GM21825 (cell line): ENCODE results near the gene CBLB.
A peak's percentile ranks its signal among the peaks of the same experiment; 100 is the strongest.
"Not testable (repeated sequence)": the region's sequence is repeated elsewhere in the genome, so short reads cannot be mapped to it uniquely, and the experiment has no call there.

Source experiments
- ATAC-seq: cut with Tn5 transposase; IDR thresholded peaks from one replicate; pipeline ENCODE4 v1.9.1; 2021; ENCODE audit warnings: mild to moderate bottlenecking, moderate library complexity; ENCODE audit not compliant: unreplicated experiment

CBLB gene

DNA sequence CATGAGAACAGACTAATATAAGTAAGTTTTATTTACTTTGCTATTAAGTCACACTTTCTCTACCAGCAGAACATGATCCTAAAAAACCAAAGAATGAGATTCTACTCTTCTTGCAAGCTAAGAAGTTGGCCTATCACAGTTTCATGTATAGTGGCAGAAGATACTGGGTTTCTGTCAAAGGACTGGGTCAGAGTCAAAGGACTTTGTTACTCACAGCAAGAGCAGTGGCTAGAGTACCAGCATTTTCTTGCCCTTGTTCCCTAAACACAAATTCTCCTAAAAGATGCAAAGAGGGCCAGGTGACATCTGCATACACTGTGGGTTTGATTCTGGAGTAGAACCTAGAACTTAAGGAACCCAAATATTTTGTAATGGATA, 105.2 kb downstream of the CBLB start:
- no peak for ATAC-seq

DNA sequence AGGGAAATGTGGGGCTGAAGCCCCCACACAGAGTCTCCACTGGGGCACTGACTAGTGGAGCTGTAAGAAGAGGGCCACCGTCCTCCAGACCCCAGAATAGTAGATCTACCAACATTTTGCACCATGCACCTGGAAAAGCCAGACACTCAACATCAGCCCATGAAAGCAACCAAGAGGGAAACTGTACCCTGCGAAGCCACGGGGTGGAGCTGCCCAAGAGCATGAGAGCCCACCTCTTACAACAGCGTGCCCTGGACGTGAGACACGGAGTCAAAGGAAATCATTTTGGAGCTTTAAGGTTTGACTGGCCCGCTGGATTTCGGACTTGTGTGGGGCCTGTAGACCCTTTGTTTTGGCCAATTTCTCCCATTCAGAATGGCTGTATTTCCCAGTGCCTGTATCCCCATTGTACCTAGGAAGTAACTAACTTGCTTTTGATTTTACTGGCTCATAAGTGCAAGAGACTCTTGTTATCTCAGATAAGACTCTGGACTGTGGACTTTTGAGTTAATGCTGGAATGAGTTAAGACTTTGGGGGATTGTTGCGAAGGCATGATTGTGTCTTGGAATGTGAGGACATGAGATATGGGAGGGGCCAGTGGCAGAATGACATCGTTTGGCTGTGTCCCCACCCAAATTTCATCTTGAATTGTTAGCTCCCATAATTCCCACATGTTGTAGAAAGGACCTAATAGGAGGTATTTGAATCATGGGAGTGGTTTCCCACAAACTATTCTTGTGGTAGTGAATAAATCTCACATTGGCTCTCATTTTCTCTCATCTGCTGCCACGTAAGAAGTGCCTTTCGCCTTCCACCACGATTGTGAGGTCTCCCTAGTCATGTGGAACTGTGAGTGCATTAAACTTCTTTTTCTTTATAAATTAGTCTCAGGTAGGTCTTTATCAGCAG, 105.8 kb downstream of the CBLB start:
- ATAC-seq: no peak

DNA sequence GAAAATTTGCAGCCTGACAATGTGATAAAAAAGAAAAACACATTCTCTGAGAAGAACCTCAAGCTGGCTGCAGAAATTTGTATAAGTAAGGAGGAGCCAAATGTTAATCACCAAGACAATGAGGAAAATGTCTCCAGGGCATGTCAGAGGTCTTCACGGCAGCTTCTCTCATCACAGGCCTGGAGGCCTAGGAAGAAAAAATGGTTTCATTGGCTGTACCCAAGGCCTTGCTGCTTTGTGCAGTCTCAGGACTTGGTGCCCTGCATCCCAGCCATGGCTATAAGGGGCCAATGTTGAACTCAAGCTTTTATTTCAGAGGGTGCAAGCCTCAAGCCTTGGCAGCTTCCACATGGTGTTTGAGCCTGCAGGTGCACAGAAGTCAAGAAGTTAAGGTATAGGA, 106.6 kb downstream of the CBLB start:
- not testable (repeated sequence) for ATAC-seq

DNA sequence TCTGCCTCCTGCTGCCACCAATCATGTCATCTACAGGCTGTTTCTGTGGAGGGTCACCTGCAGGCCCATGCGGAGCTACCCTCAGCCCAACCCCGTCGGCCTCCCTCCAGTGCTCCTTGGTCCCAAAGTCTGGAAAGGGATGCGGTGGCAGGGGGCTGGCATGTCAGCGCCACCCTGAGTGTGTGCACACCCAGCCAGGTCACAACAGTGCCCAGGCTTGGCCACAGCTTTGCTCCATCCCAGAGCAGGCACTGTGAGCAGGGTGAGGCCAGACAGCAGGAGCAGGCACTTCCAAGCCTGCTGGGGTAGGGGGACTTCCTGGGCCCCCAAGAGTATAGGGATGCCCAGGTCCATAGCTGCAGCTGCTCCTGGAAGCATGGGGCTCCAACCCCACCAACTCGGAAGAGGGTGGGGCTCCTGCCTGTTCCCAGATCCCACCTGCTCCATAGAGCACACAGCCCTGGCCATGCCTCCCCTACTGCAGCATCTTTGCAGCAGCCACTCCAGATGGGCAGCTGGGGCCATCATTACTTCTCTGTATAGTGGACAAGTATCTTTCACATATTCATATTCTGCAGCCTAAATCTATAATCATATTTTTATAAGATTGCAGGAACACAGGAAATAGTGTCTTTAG, 109.3 kb downstream of the CBLB start:
- ATAC-seq: no peak

DNA sequence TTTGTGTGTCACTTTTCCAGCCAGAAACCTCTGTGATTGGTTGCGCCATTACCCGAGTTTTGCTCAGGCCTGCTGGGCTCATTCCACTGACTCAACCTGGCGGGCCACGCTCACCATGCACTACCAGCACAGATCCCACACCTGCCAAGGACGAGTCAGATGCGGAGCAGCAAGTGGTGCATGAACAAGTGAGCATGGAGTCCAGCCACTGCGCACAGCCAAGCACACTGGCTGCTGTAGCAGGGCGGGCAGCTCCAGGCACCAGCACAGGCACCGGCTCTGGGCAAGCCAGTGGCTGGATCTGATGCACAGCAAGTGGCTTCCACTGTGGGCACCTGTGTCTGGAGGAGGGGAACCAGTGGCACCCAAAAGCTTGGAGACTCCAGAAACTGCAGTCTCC, 110.4 kb downstream of the CBLB start:
- ATAC-seq: no peak

DNA sequence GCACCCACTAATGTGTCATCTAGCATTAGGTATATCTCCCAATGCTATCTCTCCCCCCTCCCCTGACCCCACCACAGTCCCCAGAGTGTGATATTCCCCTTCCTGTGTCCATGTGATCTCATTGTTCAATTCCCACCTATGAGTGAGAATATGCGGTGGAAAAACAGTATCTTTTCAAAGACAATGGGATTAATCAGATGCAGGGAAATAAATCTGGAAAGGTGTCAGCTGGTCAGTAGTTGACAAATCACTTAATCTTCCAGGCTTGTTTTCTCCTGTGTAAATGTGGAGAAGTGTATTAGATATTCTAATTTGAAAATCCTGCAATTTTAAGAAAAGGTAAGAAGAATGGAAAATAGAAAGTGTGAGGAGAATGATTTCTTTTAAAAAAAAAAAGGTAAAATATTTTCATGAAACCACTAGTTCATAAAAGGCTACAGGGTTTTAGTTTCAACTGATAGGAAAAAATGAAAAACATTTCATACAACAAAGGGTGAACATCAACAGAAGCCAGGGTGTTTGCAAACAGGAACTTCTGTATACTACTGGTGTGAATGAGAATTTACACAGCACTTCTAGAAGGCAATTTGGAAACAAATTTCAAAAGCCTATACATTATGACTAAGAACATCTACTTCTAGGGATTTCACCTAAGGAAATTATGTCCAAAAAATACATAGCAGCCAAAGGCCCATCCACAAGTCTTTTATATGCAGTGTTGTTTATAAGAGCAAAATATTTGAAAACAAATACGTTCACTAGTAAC, 113.5 kb downstream of the CBLB start:
- no peak for ATAC-seq

DNA sequence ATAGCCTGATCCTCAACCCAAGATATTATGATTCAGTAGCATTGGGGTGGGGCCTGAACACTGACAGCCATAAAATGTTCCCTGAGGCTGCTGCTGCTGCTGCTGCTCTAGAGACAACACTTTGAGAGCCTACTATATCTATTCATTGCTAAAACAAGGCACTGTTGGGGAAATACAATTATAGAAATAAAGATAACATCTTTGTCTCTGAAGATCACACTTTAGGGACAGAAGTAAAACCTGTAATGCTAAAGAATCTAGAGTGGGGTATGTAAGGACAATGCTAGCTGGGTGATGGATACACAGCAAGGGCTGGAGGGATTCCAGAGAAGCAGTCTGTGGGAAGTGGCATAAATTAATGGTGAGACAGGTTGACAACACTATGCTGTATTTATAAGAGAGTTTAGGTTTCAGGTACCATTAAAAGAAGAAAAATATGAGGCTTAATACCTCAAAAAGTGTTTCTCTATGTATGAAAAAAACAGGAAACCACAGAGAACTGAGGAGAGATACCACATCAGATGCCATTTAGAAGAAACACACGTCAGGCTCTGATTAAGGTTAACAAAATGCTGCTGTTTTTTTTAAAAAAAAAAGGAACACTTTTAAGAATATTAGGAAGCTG, 115.9 kb downstream of the CBLB start:
- no peak for ATAC-seq

DNA sequence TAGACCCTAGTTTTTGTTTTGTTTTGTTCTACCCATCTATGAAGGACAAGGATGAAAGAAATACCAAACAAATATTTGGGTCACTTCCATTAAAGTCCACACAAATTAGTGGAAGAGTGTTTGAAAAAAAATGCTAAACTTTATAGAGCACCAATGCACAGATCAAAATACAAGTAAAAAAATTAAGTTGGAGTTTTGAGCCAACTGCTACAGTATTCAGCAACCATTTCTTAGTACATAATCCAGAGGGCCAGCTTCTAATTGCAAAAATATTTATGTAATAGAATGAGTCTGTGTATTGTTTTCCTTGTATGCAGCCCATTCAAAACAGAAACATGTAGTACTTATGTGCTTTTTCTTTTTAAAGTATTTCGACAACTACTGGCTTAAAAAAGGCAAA, 121.1 kb downstream of the CBLB start:
- ATAC-seq: no peak

DNA sequence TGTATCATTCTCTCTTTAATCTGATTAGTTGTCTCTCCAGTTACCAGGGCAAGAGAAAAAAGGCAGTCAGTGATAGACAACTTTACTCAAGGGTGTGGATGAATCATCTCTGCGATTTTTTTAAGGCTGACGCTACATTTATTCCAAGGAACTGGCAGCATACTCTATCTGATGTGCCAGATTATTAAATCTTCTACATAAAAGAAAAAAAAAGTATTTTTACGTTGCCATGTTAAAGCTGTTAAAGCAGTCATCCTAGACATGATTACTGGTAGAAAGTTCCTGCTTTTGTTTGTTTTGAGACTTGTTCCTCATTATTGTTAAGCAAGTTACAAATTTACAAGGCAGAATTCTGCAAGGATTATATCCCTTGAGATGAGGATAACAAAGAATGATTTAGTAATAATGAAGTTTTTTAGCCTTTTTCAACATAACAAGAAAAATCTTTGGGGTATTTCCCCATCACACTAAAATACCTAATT, 121.7 kb downstream of the CBLB start:
- ATAC-seq: no peak

DNA sequence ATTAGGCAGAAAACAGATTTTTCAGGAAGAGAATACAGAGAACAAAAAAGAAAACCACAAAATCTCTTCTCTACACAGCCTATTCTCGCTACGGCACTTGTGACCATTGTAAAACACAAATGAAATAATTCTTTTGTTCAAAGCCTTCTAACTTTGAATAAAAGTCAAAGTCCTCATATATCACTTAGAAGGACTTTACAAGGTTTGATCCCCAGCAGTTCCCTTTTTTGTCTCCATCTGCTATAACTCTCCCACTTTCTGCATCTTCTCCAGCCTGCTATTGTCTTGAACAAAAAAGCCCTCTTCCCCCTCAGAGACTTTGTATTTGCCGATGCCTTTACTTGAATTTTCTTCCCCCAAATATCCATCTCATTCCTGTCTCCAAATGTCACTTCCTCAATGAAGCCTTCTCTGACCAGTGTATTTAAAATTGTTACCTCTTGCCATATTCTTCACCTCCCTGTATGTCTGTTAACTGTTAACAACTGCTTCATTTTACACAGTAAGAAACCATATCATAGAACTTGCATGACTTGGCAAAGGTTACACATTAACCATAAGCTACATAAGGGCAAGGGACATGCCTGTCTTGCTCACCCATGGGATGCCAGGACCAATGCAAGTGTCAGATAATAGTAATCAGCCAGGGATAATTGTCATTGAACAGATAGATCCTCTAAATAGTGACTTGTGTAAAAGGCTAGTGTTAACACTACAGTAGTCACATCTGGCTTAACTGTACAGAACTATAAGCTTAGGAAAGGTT, 122.4 kb downstream of the CBLB start:
- ATAC-seq: peak; percentile 81

DNA sequence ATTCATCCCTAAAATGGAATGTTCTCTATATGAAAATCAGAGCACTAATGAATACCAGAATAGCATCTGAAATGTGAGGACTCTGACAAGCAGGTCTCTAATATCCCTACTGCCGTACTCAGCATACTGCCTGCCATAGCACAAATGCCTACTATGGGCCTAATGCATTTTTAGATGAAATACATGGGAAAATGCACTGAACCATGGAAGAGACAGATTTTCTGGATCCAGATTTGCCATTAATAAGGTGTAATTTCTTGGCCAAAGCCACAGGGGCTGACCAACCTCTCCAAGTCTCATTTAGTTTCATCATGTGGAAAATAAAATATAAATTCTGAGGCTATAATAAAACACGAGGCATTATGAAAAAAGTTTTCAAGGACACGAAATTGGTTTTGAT, 123.8 kb downstream of the CBLB start:
- no peak for ATAC-seq

DNA sequence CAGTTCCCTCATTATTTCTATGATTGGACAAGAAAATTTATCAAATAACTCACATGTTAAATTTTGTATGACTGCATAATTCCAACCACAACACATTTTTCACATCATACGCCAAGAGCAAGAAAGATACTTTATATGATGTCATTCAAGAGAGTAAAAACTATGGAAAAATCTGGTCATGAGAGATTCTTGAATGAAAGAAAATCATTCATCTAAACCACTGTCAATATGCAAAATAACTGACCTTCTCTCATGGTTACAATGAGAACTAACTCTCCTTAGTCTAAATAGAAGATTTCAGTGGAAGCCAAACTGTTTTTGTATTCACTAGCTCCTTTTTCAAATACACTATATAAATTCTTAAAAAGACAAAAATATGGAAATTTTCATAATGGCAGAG, 124.6 kb downstream of the CBLB start:
- no peak for ATAC-seq

DNA sequence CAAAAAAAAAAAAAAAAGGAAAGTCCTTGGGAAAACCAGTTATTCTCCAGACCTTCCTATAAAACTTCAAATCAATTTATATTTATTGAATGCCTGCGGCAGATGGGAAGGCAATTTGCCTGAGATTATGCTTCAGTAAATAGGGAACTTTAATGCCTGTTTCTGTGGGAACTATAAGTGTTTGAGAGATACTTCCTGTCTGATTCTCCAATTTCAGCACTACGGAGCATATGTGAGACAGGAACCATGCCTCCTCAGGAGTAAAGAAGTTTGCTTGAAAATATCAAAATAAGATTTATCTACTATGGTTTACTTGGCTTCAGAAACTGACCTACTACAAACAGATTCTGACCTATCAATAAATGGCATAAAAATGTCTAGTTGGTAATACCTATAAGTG, 135.5 kb downstream of the CBLB start:
- no peak for ATAC-seq

DNA sequence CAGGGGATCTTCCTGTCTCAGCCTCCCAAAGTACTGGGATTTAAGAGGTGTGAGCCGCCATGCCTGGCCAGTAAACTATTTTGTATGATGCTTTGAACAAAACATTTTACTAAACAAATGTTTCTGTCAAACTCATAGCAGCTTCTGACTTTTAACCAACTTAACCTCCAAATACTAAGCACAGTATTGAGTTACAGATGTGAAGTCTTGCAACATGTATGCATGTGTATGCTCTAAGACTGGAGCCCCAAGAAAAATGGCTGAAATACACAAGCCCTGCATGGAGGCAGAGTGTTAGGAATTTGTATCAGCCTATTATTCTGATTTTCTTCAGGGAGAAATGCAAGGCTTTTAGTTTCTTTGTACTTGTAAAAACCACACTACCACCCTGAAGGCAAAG, 137.1 kb downstream of the CBLB start:
- ATAC-seq: no peak

DNA sequence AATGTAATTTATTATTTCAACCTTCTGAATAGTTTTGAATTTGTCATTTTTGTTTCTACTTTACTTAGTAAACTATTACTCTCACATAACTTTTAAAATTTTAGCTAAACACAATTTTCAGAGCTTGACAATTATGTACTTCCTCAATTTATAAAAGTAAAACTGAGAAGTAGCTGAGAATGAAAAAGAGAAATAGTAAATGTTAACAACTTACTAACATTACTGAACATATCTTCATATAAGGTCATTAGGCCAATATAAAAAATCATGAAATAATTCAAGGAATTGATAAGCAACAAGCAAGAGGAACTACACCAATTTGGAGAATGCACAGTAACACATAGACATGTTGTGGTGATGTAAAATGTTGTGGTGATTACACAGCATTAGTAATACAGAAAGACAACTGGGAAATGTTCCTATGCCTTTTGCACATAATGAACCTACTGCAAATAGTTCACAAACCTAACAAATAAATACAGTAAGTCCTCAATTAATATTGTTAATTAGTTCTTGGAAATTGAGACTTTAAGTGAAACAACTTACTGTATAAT, 137.9 kb downstream of the CBLB start:
- ATAC-seq: no peak

DNA sequence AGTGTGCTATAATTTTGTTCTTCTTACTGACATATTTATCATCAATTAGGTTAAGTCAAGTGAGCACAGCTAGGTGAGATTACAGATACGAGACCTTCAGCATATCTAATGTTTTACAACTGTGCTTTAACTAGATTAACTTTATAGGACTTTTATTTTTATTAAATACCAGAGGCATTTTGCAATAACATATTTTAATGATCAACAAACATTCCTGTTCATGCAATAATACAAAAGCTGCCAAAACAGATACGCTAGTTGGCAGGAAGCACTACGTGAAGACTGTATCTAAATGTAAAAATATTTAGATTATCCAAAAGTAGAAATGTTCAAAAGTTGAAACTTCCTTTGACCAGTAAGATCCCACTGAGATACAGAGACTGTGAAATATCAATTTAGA, 139.1 kb downstream of the CBLB start:
- ATAC-seq: no peak

DNA sequence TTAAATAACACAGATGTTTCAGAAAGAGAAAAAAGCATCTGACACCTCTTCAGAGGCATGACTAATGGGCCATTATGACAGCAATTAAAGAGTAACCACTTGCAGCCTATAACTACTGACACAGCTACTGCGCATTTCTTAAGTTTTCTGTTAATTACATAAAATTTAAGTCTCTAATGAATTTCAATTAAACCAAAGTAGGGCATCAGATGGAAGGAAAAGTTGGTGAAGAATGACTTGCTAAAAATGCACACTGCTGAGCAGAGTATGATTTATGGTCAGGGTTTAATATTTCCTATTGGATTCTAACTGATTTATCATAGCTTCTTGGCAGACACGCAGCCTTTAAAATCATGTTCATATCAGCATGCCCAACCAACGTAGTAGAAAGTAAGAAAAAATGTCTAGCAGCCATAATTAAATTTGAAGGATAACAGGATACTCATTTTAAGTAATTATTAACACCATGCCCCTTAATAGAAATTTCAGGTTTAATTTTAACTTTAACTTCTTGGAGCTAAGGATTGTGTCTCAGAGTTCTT, 140.0 kb downstream of the CBLB start:
- no peak for ATAC-seq

DNA sequence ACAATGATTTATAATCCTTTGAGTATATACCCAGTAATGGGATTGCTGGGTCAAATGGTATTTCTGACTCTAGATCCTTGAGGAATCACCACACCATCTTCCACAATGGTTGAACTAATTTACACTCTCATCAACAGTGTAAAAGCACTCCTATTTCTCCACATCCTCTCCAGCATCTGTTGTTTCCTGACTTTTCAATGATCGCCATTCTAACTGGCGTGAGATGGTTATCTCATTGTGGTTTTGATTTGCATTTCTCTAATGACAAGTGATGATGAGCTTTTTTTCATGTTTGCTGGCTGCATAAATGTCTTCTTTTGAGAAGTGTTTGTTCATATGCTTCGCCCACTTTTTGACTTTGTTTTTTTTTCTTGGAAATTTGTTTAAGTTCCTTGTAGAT, 141.8 kb downstream of the CBLB start:
- not testable (repeated sequence) for ATAC-seq

DNA sequence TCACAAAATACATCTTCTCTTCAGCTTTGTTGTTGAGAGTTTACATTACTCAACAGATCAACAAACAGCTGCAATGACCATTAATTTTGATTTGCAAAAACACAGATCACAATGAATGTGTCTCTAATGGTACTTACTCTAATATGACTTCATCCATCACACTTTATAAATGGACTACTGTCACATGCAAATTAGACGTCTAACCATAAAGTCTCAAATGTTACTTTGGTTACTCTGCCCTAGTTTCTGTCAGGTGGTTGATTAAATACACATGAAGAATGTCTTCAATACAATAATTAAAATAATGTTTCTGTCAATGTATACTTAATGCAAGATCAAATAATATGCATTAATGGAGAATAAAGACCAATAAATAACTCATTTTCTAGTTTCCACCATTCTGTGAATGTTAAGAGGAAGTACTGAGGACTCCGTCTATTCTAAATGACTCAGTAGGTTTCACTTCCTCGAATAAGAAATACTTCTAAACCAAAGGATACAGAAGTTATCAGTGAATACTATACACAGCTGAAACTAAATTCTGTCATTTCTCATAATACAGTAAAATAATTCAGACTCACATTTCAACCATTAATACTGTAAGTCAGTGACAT, 145.8 kb downstream of the CBLB start:
- peak; percentile 100 for ATAC-seq
